ENCODE results near the gene MBD3L2.
"Not testable (repeated sequence)": the region's sequence is repeated elsewhere in the genome, so short reads cannot be mapped to it uniquely, and the experiment has no call there.

The MBD3L2 gene

DNA sequence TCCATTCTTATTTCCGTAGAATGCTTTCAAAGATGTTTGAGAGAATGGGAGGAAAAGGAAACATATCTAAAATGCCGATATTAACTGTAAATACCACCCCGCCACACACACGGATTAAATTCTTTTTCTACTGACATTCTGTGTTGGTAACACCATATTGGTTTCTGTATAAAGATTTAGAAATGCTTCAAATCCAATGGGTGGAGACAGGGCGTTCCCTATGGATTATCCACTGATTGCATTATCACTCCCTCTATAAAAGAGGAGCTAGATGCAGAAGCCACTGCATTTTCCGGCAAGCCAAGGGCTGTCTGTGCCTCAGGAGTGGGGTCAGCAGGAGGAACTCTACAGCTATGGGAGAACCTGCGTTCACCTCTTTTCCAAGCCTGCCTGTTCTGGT is at the start of gene MBD3L2:
TSS of gene MBD3L2 (plus strand) at position 301 of the 400 bp plus-strand sequence. CDS start at position 354, 53 bp downstream.
- DNase-seq, result not testable (repeated sequence)

DNA sequence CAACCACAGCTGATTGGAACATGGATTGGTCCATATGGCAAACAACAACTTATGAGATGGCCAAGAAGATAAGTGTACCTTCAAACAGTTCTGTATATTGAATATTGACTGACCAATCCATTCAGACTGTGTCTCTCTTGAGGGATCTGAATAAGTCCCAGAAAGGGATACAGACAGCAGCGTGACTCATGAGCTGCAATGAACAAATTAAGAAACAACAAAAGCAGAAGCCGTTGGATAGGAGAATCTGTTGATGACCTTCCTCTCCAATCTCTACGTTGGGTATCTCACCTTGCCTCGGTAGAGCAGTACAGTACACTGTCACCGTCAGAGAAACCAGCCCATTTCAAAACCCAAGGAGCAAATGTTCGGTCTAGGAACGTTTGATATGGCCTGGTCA is 49.2 kb upstream of the MBD3L2 start:
- no peak for DNase-seq

DNA sequence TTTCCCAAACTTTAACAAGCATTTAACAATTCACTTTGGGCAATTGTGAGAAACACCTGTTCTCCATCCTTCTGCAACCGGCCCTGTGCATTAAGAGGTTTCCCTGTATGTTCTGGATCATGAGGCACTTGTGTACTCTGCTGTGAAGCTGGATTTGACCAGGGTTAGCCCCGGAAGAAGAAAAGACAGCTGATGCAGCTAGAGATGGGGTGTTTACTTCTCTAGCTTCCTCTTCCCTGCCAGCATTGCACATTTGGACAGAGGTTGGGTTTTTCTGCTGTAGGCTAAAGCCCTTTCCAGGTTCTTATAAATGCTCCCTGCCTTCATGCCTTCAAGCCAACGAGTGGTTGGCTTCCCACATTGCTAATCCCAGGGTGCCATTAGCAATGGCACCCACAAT is 48.8 kb upstream of the MBD3L2 start:
- peak in 1 of 56 donors; percentile 10 for DNase-seq

- no peak for DNase-seq
Observed at GRCh38 chr19:7000816-7001215, 48.3 kb upstream of the MBD3L2 start.

DNA sequence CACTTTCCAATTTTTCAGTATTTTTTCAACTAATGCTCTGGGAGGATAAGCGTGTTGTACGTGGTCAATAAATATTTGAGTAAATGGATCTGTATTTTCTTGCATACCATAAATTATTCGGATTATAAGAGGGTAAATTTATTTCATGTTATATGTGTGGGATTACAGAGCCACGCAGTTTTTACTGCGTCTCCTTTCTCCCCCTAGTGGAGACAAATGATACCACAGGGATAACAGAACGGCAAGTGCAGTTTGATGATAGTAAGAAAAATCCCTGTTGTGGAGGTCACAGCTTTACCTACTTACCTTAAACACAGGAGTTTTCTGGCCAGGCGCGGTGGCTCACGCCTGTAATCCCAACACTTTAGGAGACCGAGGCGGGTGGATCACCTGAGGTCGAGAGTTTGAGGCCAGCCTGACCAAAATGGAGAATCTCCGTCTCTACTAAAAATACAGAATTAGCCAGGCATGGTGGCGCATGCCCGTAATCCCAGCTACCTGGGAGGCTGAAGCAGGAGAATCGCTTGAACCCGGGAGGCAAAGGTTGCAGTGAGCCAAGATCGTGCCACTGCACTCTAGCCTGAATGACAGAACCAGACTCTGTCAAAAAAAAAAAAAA is 44.7 kb upstream of the MBD3L2 start:
- DNase-seq, result peak in 1 of 56 donors; percentile 7

GRCh38 chr19:7006135-7006704 is 42.9 kb upstream of the MBD3L2 start:
- DNase-seq, result no peak

DNA sequence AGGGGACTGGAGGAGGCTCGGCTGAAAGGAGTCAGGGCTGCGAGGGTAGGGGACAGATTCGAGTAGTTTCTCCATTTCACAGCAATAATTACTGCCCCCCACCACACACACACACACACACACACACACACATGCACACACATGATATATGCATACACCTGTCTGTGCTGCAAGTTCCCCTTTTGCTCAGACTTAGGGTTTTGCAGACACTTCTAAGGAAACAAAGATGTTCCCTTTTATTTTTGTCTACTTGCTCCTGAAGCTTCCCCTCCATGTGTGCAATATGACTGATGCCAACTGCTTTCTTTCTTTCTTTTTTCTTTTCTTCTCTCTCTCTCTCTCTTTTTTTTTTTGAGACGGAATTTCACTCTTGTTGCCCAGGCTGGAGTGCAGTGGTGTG is 41.3 kb upstream of the MBD3L2 start:
- DNase-seq, result no peak

GRCh38 chr19:7010722-7011593 is 38.2 kb upstream of the MBD3L2 start:
- no peak for DNase-seq

DNA sequence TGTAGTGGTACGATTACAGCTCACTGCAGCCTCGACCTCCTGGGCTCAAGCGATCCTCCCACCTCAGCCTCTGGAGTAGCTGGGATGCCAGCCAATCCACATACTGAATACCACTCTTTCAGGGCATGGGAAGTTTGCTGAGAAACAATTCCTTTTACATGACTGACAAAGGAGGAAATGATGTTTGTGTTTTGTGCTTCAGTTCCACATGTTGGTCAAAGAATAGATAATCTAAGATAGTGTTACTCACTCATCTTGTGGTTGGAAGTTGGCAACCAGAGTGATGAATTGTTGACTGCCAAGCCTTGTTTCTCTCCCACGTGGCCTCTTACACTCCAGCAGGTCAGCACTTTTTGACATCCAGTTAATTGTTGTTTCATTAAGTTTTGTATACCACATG is 35.4 kb upstream of the MBD3L2 start:
- no peak for DNase-seq

DNA sequence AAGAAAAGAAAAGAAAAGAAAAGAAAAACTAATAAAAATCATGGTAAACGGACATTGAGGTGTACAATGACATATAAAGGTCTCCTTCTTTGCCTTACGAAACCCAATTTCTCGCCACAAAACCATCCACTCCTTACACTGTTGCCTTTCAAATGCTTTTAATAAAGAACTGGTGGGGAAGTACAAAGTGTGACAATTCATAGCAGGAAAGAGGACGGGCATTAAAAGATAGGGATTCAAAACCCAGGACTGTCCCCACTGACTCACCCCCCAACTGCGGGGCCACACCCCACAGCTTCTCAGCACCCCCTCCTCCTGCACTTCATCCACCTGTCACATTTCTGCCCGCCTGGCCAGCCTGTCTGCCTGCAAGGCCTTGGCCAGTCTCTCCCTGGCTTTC is 30.3 kb upstream of the MBD3L2 start:
- DNase-seq, result no peak

DNA sequence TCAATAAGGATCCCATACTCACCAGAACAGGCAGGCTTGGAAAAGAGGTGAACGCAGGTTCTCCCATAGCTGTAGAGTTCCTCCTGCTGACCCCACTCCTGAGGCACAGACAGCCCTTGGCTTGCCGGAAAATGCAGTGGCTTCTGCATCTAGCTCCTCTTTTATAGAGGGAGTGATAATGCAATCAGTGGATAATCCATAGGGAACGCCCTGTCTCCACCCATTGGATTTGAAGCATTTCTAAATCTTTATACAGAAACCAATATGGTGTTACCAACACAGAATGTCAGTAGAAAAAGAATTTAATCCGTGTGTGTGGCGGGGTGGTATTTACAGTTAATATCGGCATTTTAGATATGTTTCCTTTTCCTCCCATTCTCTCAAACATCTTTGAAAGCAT is 27.8 kb upstream of the MBD3L2 start, which contains the start of gene MBD3L2B:
TSS of gene MBD3L2B (minus strand) at position 101 of the 400 bp plus-strand sequence. CDS start at position 67, 34 bp downstream.
- not testable (repeated sequence) for DNase-seq

GRCh38 chr19:7028790-7029189 is 20.3 kb upstream of the MBD3L2 start:
- not testable (repeated sequence) for DNase-seq

DNA sequence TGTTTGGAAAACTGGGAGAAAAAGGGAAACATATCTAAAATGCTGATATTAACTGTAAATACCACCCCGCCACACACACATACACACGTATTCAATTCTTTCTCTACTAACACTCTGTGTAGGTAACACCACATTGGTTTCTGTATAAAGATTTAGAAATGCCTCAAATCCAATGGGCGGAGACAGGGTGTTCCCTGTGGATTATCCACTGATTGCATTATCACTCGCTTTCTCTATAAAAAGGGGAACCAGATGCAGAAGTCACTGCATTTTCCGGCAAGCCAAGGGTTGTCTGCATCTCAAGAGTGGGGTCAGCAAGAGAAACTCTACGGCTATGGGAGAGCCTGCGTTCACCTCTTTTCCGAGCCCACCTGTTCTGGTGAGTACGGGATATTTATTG is 18.8 kb upstream of the MBD3L2 start, which contains the start of gene MBD3L5:
TSS of gene MBD3L5 (plus strand) at position 301 of the 400 bp plus-strand sequence. CDS start at position 335, 34 bp downstream.
- DNase-seq, result not testable (repeated sequence)

DNA sequence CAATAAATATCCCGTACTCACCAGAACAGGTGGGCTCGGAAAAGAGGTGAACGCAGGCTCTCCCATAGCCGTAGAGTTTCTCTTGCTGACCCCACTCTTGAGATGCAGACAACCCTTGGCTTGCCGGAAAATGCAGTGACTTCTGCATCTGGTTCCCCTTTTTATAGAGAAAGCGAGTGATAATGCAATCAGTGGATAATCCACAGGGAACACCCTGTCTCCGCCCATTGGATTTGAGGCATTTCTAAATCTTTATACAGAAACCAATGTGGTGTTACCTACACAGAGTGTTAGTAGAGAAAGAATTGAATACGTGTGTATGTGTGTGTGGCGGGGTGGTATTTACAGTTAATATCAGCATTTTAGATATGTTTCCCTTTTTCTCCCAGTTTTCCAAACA is 9.0 kb upstream of the MBD3L2 start, which contains the start of gene MBD3L4:
TSS of gene MBD3L4 (minus strand) at position 101 of the 400 bp plus-strand sequence. CDS start at position 66, 35 bp downstream.
- DNase-seq, result not testable (repeated sequence)

DNA sequence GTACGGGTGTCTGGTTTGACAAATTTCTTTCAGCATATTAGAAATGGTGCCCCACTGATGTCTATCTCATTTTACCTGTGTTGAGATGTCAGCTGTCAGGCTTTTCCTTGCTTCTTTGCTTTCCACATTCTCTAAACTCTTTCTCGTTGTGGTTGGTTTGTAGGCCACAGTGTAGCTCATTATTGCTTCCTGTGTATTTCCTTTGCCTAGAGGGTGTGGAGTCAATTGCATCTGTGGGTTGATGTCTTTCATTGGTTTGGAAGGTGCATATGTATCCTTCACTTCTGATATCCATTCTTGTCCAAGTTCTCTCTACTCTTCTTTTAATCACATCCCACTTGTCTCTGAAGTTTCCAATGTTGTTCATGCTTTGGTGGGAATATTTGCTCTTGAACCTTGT is 7.6 kb upstream of the MBD3L2 start:
- not testable (repeated sequence) for DNase-seq

DNA sequence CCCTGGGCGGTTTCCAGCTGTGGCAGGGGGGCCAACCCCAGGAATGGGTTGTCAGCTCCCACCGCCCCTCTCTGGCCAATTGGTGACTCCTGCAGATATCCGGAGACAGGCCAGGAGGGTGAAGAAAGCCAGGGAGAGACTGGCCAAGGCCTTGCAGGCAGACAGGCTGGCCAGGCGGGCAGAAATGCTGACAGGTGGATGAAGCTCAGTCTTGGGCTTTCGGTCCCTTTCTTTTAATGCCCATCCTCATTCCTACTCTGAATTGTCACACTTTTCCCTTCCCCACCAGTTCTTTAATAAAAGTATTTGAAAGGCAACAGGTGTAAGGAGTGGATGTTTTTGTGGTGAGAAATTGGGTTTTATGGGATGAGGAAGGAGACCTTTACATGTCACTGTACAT is 2.3 kb downstream of the MBD3L2 start:
- DNase-seq, result not testable (repeated sequence)

GRCh38 chr19:7052896-7053295 is 3.8 kb downstream of the MBD3L2 start:
- not testable (repeated sequence) for DNase-seq

- not testable (repeated sequence) for DNase-seq
Observed at GRCh38 chr19:7054635-7055368, 5.7 kb downstream of the MBD3L2 start.

- not testable (repeated sequence) for DNase-seq
Observed at GRCh38 chr19:7055679-7056078, 6.6 kb downstream of the MBD3L2 start.

DNA sequence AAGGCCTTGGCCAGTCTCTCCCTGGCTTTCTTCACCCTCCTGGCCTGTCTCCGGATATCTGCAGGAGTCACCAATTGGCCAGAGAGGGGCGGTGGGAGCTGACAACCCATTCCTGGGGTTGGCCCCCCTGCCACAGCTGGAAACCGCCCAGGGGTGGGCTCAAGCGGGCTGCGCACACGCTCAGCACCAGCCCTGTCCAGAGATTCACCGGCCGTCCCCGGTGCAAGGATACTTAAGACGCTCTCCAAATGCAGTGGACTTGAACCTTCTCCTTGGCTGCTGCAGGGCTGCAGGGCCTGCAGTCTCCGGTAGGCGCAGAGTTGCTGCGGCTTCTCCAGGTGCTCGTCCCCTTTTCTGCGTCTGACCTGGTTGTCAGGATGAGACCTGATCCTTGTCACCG is 7.2 kb downstream of the MBD3L2 start:
- not testable (repeated sequence) for DNase-seq

DNA sequence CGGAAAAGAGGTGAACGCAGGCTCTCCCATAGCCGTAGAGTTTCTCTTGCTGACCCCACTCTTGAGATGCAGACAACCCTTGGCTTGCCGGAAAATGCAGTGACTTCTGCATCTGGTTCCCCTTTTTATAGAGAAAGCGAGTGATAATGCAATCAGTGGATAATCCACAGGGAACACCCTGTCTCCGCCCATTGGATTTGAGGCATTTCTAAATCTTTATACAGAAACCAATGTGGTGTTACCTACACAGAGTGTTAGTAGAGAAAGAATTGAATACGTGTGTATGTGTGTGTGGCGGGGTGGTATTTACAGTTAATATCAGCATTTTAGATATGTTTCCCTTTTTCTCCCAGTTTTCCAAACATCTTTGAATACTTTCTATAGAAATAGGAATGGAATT is 9.5 kb downstream of the MBD3L2 start, which contains the start of gene MBD3L3:
TSS of gene MBD3L3 (minus strand) at position 101 of the 400 bp plus-strand sequence. CDS start at position 30, 71 bp downstream.
- DNase-seq, result not testable (repeated sequence)
